SK-N-MC (cell line): ENCODE results near the gene RBP7.
"Not testable (repeated sequence)": the region's sequence is repeated elsewhere in the genome, so short reads cannot be mapped to it uniquely, and the experiment has no call there.

Experiments used
- DNase-seq: peaks from one replicate; pipeline ENCODE4 v3.0.0-alpha.2; 2011; ENCODE audit warnings: low read depth, low spot score
- H3K27ac ChIP-seq: fragments of 200-600 bp; sonication (generic); 2 replicates; pipeline ENCODE4 v1.5.1; 2016; ENCODE audit warnings: mixed run types
- H3K36me3 ChIP-seq: fragments of 200-600 bp; sonication (generic); 2 replicates; pipeline ENCODE4 v1.6.1; 2017; ENCODE audit warnings: antibody characterized with exemption, low read length, mixed read lengths; ENCODE audit not compliant: insufficient read depth
- H3K4me3 ChIP-seq: fragments of 200-600 bp; sonication (generic); 2 replicates; pipeline ENCODE4 v1.5.1; 2016
- H3K9ac ChIP-seq: fragments of 200-600 bp; sonication (generic); 2 replicates; pipeline ENCODE4 v1.8.0; 2017; ENCODE audit warnings: mixed run types, mixed read lengths; ENCODE audit not compliant: insufficient read length
- H3K9me3 ChIP-seq: fragments of 200-600 bp; sonication (generic); 2 replicates; pipeline ENCODE4 v1.6.1; 2017; ENCODE audit warnings: low read depth, mild to moderate bottlenecking, antibody characterized with exemption, low read length, moderate library complexity, mixed read lengths
- EZH2 ChIP-seq: fragments of 200-600 bp; sonication (generic); IDR thresholded peaks from one replicate; pipeline ENCODE4 v1.6.1; 2017; ENCODE audit warnings: antibody characterized with exemption
- FOXP2 ChIP-seq: optimal IDR thresholded peaks from 2 replicates; pipeline ENCODE3; 2011; ENCODE audit warnings: mild to moderate bottlenecking, moderate library complexity; ENCODE audit not compliant: insufficient read depth; ENCODE audit errors: extremely low read length, control extremely low read depth
- POLR2AphosphoS5 ChIP-seq: IDR thresholded peaks from 2 replicates; pipeline ENCODE4 v1.6.1; 2012; ENCODE audit warnings: mild to moderate bottlenecking, low read depth, low read length, borderline replicate concordance

RBP7 gene

DNA sequence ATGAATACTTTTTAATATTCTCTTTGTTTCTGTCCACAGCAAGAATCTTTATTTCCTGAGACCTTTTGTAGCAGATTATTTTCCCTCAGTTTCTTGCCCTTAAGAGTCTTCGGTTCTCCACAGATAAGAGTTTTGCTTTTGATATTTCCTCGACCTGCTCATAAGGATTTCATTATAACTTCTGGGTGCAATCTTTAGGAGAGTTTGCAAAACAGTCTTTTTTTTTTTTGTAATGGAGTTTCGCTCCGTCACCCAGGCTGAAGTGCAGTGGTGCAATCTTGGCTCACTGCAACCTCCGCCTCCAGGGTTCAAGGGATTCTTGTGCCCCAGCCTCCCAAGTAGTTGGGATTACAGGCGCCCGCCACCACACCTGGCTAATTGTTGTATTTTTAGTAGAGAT is 25.6 kb downstream of the RBP7 start:
- no peak for TF ChIP-seq EZH2
- no peak for TF ChIP-seq POLR2AphosphoS5
- TF ChIP-seq FOXP2 = no peak
- Histone ChIP-seq H3K36me3 (no peaks in the 10 kb centered on the region), H3K9ac (no peak overlapping the region), H3K9me3 (no peaks in the 10 kb centered on the region), H3K27ac (peak overlapping the region; percentile 57; the same call in 1 of the 2 replicates), H3K4me3 (no peak overlapping the region)
- no peak for DNase-seq

DNA sequence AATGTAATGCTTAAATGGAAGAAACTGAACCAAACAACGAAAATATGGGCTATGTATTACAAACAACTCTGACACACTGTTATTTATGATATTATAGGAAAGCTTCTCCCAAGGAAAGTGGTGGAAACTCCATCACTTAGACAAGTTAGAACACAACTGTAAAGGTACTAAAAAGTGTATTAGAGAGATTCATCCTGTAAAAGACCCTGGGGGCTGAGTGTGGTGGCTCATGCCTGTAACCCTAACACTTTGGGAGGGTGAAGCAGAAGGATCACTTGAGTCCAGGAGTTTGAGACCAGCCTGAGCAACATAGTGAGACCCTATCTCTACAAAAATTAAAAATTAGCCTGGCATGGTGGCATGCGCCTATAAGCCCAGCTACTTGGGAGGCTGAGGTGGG is 28.3 kb downstream of the RBP7 start:
- TF ChIP-seq POLR2AphosphoS5 (no peak), FOXP2 (no peak), EZH2 (no peak)
- no peak overlapping the region for H3K27ac ChIP-seq
- no peak overlapping the region for H3K9ac ChIP-seq
- DNase-seq = no peak
- no peak overlapping the region for H3K4me3 ChIP-seq
- no peaks in the 10 kb centered on the region for H3K9me3 ChIP-seq
- no peaks in the 10 kb centered on the region for H3K36me3 ChIP-seq

DNA sequence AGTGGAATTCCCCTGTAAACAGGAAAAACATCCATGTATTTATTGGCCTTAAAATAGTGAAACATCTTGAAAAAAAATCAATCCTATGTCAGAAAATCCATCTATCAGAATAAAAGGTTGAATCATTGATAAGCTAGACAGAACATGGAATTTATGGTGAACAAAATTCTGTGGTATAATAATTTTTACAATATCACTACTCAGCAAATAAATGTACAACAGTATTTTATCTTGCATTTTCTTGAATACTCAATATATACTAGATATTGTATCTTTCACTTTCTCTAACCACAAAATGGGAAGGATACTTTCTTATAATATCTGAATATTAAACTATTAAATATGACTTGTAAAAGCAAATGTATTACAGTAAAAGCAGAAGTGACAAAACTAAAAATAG is 30.0 kb downstream of the RBP7 start:
- TF ChIP-seq POLR2AphosphoS5 = no peak
- no peak for TF ChIP-seq FOXP2
- no peak for TF ChIP-seq EZH2
- Histone ChIP-seq H3K9ac (peak overlapping the region; percentile 32), H3K27ac (peak overlapping the region; percentile 74)

DNA sequence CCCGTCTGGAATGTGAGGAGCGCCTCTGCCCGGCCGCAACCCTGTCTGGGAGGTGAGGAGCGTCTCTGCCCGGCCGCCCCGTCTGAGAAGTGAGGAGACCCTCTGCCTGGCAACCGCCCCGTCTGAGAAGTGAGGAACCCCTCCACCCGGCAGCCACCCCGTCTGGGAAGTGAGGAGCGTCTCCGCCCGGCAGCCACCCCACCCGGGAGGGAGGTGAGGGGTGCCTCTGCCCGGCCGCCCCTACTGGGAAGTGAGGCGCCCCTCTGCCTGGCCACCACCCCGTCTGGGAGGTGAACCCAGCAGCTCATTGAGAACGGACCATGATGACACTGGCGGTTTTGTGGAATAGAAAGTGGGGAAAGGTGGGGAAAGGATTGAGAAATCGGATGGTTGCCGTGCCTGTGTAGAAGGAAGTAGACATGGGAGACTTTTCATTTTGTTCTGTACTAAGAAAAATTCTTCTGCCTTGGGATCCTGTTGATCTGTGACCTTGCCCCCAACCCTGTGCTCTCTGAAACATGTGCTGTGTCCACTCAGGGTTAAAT is 32.0 kb downstream of the RBP7 start:
- H3K4me3 ChIP-seq, H3K9ac ChIP-seq, H3K27ac ChIP-seq, H3K36me3 ChIP-seq, DNase-seq, H3K9me3 ChIP-seq: not testable (repeated sequence)

More for the DNA sequence above, 30.0 kb downstream of the RBP7 start:
- DNase-seq = no peak
- Histone ChIP-seq H3K4me3 (no peak overlapping the region), H3K36me3 (no peaks in the 10 kb centered on the region), H3K9me3 (no peaks in the 10 kb centered on the region)

DNA sequence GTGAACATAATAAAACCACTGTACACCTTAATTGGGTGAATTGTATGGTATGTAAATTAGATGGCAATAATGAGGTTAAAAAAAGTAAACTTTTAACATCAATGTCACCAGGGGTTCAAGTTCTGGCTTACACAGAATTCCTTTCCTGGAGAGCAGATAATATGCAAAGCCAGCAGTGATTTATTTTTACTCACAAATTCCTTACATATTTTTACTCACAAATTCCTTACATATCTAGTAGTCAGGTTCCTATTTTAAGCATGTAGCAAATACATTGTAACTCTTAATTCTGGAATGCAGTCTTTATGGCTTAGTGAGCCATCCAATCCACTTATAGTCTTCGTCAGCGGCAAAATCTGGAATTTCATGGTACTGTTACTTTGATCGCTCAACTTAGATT is 34.4 kb downstream of the RBP7 start:
- DNase-seq = no peak
- no peak for TF ChIP-seq EZH2
- TF ChIP-seq POLR2AphosphoS5 = no peak
- no peak for TF ChIP-seq FOXP2

DNA sequence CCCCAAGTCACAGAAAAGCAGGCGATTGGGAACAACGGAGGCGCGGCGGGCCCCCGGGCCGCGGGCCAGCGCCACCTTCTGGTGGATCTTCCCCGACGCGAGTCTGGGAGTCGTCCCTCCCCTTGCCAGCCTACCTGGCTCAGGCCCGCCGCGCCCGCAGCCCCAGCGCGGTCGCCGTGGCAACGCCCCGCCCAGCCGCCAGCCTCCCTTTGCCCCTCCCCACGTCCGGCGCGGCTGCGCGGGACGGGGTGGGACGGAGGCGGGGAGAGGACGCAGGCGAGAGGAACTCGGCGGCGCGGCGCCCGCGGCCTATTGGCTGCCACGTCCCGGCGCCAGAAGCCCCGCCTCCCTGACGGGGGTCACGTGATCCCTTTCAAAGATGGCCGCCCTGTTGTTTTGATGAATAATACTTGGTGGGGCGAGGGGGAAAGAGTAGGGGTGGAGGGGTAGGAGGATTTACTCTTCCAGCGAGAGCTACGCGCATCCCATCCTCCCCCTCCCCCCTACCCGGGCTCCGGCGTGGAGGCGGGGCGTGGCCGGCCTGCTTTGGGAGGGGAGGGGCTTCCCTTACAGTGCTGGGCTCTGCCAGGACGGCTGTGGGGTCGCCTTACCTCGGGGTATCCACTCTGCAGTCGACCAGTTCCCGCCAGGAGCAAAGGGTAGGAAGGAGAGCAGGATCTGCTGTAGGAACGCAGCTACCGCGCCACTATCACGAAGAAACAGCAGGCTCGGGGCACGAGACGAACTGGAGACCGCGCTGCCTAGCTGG is 35.7 kb downstream of the RBP7 start, which contains the start of gene UBE4B:
Gene UBE4B (plus strand): TSS at position 369 of the 769 bp plus-strand sequence. CDS start 713 bp downstream, outside the sequence.
- peak within 1 kb of the TSS; percentile 88 for H3K9ac ChIP-seq
- no peak for TF ChIP-seq EZH2
- TF ChIP-seq FOXP2 = peak; percentile 32
- TF ChIP-seq POLR2AphosphoS5 = peak; percentile 83; the same call in 1 of the 2 replicates
- H3K9me3 ChIP-seq = no peaks in the 10 kb centered on the region
- H3K4me3 ChIP-seq = peak within 1 kb of the TSS; percentile 94
- peaks cover 15% of the 10 kb centered on the region; the same call in 1 of the 2 replicates for H3K36me3 ChIP-seq
- peak within 1 kb of the TSS; percentile 94 for H3K27ac ChIP-seq
- DNase-seq = peak; percentile 92

More for the DNA sequence above, 34.4 kb downstream of the RBP7 start:
- 0 out of 2 replicates have a peak overlapping the region, but pooled peaks have one; percentile 13 for H3K4me3 ChIP-seq
- peak overlapping the region; percentile 94 for H3K27ac ChIP-seq
- H3K9me3 ChIP-seq = no peaks in the 10 kb centered on the region
- H3K36me3 ChIP-seq = 0 out of 2 replicates have a peak, but pooled peaks cover 3% of the 10 kb centered on the region
- no peak overlapping the region for H3K9ac ChIP-seq

DNA sequence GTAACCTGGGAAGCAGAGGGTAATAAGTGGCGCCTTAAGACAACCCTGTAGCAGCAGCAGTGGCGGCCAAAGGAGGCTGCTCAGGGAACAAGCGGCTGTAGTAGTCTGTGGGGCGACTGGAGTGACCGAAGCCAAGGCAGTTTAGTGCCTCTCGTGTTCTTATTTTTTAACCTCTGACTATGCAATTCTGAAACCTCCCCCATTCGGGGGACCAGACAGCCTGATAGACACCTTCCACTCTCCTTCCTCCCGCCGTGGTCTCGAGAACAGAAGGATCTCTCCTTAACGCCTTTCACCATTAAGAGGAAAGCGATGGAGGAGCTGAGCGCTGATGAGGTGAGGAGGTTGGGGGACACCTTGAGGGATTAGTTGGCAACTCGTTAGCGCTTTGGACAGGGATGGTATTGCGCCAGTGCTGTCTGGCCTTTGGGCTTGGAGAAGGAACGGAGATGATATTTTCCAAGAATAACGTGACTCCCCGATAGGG is 36.4 kb downstream of the RBP7 start:
- TF ChIP-seq EZH2 = no peak
- no peak for TF ChIP-seq FOXP2
- TF ChIP-seq POLR2AphosphoS5 = no peak
- H3K4me3 ChIP-seq = peak overlapping the region; percentile 94
- no peak for DNase-seq
- no peaks in the 10 kb centered on the region for H3K9me3 ChIP-seq
- H3K9ac ChIP-seq = peak overlapping the region; percentile 88
- peaks cover 20% of the 10 kb centered on the region for H3K36me3 ChIP-seq
- peak overlapping the region; percentile 92 for H3K27ac ChIP-seq

DNA sequence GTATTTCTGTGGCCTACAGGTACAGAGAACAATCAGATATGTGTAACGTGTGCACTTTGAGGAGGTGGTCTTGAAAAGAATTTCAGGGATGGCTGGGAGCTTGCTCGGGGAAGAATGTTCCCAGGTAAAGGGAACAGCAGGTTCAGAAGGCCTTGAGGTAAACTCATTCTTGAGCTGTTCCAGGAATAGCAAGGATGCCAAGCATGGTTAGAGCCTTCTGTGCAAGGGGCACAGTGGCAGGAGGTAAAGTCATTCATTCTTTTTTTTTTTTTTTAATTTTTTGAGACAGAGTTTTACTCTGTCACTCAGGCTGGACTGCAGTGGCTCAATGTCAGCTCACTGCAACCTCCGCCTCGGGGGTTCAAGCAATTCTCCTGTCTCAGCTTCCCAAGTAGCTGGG is 45.7 kb downstream of the RBP7 start:
- DNase-seq = no peak
- no peak overlapping the region for H3K9ac ChIP-seq

More for the DNA sequence above, 45.7 kb downstream of the RBP7 start:
- no peaks in the 10 kb centered on the region for H3K9me3 ChIP-seq
- H3K4me3 ChIP-seq = no peak overlapping the region
- no peak overlapping the region for H3K27ac ChIP-seq
- peaks cover 10% of the 10 kb centered on the region for H3K36me3 ChIP-seq
- no peak for TF ChIP-seq POLR2AphosphoS5
- no peak for TF ChIP-seq EZH2
